Measurements from ENCODE around the gene DYNLL2. TPM values are rescaled to one million over a fixed set of nuclear protein-coding genes. Genes with fewer than 3 reads are reported as not detected.

DYNLL2 gene
- total and polyA plus RNA-seq, 10 donors, result 9.9 to 29.7 (median 22.9) TPM

DNA sequence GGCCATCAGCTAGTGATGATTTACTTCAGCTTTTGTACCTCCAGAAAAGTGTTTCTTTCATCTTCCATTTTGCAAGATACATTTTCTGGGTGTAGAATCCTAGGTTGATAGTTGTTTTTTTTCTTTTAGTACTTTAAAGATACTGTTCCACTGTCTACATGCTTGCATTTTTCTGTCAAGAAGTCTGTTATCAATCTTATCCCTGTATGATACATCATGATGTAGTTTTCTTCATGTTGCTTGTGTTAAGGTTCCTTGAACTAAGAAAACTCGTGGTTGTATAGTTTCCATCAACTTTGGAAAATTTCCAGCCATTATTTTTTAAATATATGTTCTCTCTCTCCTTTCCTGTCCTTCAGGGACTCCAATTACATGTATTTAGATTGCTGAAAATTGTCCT, 24.1 kb downstream of the DYNLL2 start:
- H3K4me1 ChIP-seq, result no peaks in the 10 kb centered on the region
- DNase-seq, result no peak
- intact Hi-C loops (cut with DNase I; ENCODE audit: low total_unique reads), result no loop called here
- TF ChIP-seq, protein P1, sequence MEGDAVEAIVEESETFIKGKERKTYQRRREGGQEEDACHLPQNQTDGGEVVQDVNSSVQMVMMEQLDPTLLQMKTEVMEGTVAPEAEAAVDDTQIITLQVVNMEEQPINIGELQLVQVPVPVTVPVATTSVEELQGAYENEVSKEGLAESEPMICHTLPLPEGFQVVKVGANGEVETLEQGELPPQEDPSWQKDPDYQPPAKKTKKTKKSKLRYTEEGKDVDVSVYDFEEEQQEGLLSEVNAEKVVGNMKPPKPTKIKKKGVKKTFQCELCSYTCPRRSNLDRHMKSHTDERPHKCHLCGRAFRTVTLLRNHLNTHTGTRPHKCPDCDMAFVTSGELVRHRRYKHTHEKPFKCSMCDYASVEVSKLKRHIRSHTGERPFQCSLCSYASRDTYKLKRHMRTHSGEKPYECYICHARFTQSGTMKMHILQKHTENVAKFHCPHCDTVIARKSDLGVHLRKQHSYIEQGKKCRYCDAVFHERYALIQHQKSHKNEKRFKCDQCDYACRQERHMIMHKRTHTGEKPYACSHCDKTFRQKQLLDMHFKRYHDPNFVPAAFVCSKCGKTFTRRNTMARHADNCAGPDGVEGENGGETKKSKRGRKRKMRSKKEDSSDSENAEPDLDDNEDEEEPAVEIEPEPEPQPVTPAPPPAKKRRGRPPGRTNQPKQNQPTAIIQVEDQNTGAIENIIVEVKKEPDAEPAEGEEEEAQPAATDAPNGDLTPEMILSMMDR (IDR thresholded peaks at IDR 0.05 in 8 of 11, conservative IDR thresholded peaks at IDR 0.05 in 3 of 11), result no peak
- TF ChIP-seq POLR2AphosphoS5 (IDR thresholded peaks at IDR 0.05), result no peak
- TF ChIP-seq POLR2A (IDR thresholded peaks at IDR 0.05), result no peak
- H3K9me3 ChIP-seq, result no peaks in the 10 kb centered on the region
- 37 to 59% (median 50%) methylated on average over 1 of the region's 1 CpG for WGBS, 5 donors
- H3K27me3 ChIP-seq (replicated peaks in 1 of 7), result peaks cover 0 to 16% (median 0%) of the 10 kb centered on the region in 7 donors
- no peak overlapping the region for H3K4me3 ChIP-seq
- H3K27ac ChIP-seq, result no peak overlapping the region
- H3K36me3 ChIP-seq, result no peaks in the 10 kb centered on the region

DNA sequence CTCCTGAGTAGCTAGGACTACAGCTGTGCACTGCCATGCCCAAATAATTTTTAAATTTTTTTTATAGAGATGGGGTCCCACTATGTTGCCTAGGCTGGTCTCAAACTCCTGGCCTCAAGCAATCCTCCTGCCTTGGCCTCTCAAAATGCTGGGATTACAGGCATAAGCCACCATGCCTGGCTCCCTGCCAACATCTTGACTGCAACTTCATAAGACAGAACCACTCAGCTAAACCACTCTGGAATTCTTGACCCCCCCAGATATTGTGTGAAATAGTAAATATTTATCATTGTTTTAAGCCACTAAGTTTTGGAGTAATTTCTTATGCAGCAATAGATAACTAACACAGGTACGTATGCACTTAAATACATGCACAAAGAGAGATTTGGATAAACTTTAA, 26.0 kb downstream of the DYNLL2 start:
- Histone ChIP-seq H3K4me1 (peaks cover 0 to 7% (median 2%) of the 10 kb centered on the region in 6 donors), H3K27ac (no peak overlapping the region), H3K36me3 (no peaks in the 10 kb centered on the region), H3K27me3 (replicated peaks in 1 of 7) (peaks cover 0 to 19% (median 0%) of the 10 kb centered on the region in 7 donors), H3K9me3 (no peaks in the 10 kb centered on the region), H3K4me3 (no peak overlapping the region)
- 73 to 90% (median 84%) methylated on average over 1 of the region's 1 CpG for WGBS, 5 donors
- TF ChIP-seq POLR2AphosphoS5 (IDR thresholded peaks at IDR 0.05), result no peak
- no peak for TF ChIP-seq POLR2A (IDR thresholded peaks at IDR 0.05)
- TF ChIP-seq, protein P1 (IDR thresholded peaks at IDR 0.05 in 8 of 11, conservative IDR thresholded peaks at IDR 0.05 in 3 of 11), result no peak
- no peak for DNase-seq
- intact Hi-C loops (cut with DNase I; ENCODE audit: low total_unique reads), result no loop called here

DNA sequence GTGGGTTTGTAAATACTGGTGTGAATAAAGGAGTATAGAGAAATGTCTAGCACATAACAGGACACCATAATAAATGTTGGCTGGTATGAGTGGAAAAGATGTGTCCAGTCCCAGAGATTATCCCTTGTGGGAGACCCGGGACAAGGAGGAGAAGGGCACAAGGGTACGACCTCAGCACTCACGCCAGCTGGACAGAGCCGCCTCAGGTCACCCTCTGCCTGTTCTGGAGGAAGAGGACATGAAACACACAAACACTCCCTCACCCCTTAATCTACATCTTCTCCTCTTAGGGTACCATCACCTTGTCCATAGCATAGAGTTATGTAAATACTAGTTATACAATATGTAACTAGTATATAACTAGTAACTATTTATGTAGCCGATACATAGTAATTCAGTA, 26.8 kb downstream of the DYNLL2 start:
- intact Hi-C loops (cut with DNase I; ENCODE audit: low total_unique reads), result loop anchor here (5.0 to 10.0 kb wide), 2 partner anchors 215 to 978 kb away; no protein-coding TSS in a partner anchor
- Histone ChIP-seq H3K36me3 (no peaks in the 10 kb centered on the region), H3K9me3 (no peaks in the 10 kb centered on the region), H3K4me1 (peaks cover 0 to 7% (median 2%) of the 10 kb centered on the region in 6 donors), H3K27me3 (replicated peaks in 1 of 7) (peaks cover 0 to 19% (median 0%) of the 10 kb centered on the region in 7 donors), H3K27ac (no peak overlapping the region), H3K4me3 (no peak overlapping the region)
- WGBS, 5 donors, result 74 to 88% (median 84%) methylated on average over 5 of the region's 5 CpGs
- TF ChIP-seq POLR2AphosphoS5 (IDR thresholded peaks at IDR 0.05) (no peak), POLR2A (IDR thresholded peaks at IDR 0.05) (no peak)
- TF ChIP-seq, protein P1 (IDR thresholded peaks at IDR 0.05 in 8 of 11, conservative IDR thresholded peaks at IDR 0.05 in 3 of 11), result no peak
- no peak for DNase-seq

DNA sequence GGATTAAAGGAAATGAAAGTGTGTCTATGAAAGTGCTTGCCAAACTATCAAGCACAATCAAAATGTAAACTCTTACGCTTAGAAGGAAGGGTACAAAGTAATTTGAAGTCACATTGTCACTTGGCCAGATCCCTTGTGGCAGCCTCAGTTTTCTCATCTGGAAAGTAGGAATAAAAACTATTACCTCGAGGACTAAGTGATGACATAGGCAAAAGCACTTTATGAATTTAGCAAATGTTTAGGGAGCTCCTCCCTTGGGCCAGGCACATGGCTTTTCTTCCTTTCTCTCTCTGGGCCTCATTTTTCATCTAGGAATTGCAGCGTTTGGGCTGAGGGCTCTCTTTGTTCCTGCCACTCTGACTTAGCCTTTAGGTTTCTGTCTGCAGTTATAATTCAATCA, 28.5 kb downstream of the DYNLL2 start:
- Histone ChIP-seq H3K27me3 (replicated peaks in 1 of 7) (peaks cover 0 to 36% (median 0%) of the 10 kb centered on the region in 7 donors), H3K36me3 (no peaks in the 10 kb centered on the region), H3K9me3 (no peaks in the 10 kb centered on the region), H3K27ac (no peak overlapping the region), H3K4me3 (no peak overlapping the region), H3K4me1 (peaks cover 0 to 7% (median 2%) of the 10 kb centered on the region in 6 donors)
- no peak for TF ChIP-seq POLR2AphosphoS5 (IDR thresholded peaks at IDR 0.05)
- no peak for TF ChIP-seq POLR2A (IDR thresholded peaks at IDR 0.05)
- TF ChIP-seq, protein P1 (IDR thresholded peaks at IDR 0.05 in 8 of 11, conservative IDR thresholded peaks at IDR 0.05 in 3 of 11), result no peak
- intact Hi-C loops (cut with DNase I; ENCODE audit: low total_unique reads), result loop anchor here (2.0 to 10.0 kb wide), 3 partner anchors 217 to 979 kb away; no protein-coding TSS in a partner anchor
- 67 to 81% (median 75%) methylated on average over 3 of the region's 3 CpGs for WGBS, 5 donors
- no peak for DNase-seq

Measured in spleen (tissue), 11 donors.